Measurements from ENCODE around the gene AQP5. TPM values are rescaled to one million over a fixed set of nuclear protein-coding genes. Genes with fewer than 3 reads are reported as not detected.
A peak's percentile ranks its signal among the peaks of the same experiment; 100 is the strongest.

The AQP5 gene
- total and polyA plus RNA-seq, 8 donors, result 0.41 to 2.8 (median 1.2) TPM

- FAIRE-seq, result no peak
Measured at GRCh38 chr12:49932023-49932422, 29.6 kb upstream of the AQP5 start.

GRCh38 chr12:49932533-49933130 is 29.0 kb upstream of the AQP5 start:
- no peaks in the 10 kb centered on the region for H3K36me3 ChIP-seq
- peaks cover 0 to 1% (median 0%) of the 10 kb centered on the region in 3 donors for H3K4me1 ChIP-seq
- FAIRE-seq (no peak), DNase-seq (no peak), ATAC-seq (no peak)
- H3K27me3 ChIP-seq, result no peaks in the 10 kb centered on the region
- H3K9me3 ChIP-seq, result no peaks in the 10 kb centered on the region
- no peak overlapping the region for H3K4me3 ChIP-seq
- intact Hi-C loops (cut with DNase I), result no loop called here
- WGBS, 2 donors, result 78 to 80% methylated on average over 8 of the region's 8 CpGs
- no peak for TF ChIP-seq CTCF (IDR thresholded peaks at IDR 0.05)
- H3K27ac ChIP-seq, result no peak overlapping the region

More at GRCh38 chr12:49932023-49932422, 29.6 kb upstream of the AQP5 start:
- Histone ChIP-seq H3K36me3 (no peaks in the 10 kb centered on the region), H3K4me3 (no peak overlapping the region), H3K27ac (no peak overlapping the region), H3K27me3 (no peaks in the 10 kb centered on the region), H3K4me1 (no peaks in the 10 kb centered on the region), H3K9me3 (no peaks in the 10 kb centered on the region)
- no peak for ATAC-seq
- 69 to 71% methylated on average over 7 of the region's 7 CpGs for WGBS, 2 donors
- no peak for DNase-seq
- intact Hi-C loops (cut with DNase I), result no loop called here
- TF ChIP-seq CTCF (IDR thresholded peaks at IDR 0.05), result no peak

- FAIRE-seq, result no peak
- DNase-seq, result no peak
- no peak overlapping the region for H3K4me3 ChIP-seq
Measured at GRCh38 chr12:49933796-49934195, 27.9 kb upstream of the AQP5 start.

GRCh38 chr12:49934505-49934904 is 27.2 kb upstream of the AQP5 start:
- Histone ChIP-seq H3K27me3 (no peaks in the 10 kb centered on the region), H3K27ac (no peak overlapping the region), H3K36me3 (no peaks in the 10 kb centered on the region), H3K9me3 (no peaks in the 10 kb centered on the region), H3K4me1 (peaks cover 0 to 4% (median 0%) of the 10 kb centered on the region in 3 donors), H3K4me3 (no peak overlapping the region)
- no peak for FAIRE-seq
- no peak for DNase-seq
- no peak for TF ChIP-seq CTCF (IDR thresholded peaks at IDR 0.05)
- intact Hi-C loops (cut with DNase I), result no loop called here
- no peak for ATAC-seq
- WGBS, 2 donors, result 83 to 91% methylated on average over 3 of the region's 3 CpGs

More at GRCh38 chr12:49933796-49934195, 27.9 kb upstream of the AQP5 start:
- no peak for ATAC-seq
- intact Hi-C loops (cut with DNase I), result no loop called here
- Histone ChIP-seq H3K4me1 (peaks cover 0 to 4% (median 0%) of the 10 kb centered on the region in 3 donors), H3K9me3 (no peaks in the 10 kb centered on the region), H3K27ac (no peak overlapping the region), H3K27me3 (no peaks in the 10 kb centered on the region), H3K36me3 (no peaks in the 10 kb centered on the region)
- no peak for TF ChIP-seq CTCF (IDR thresholded peaks at IDR 0.05)
- WGBS, 2 donors, result 80 to 84% methylated on average over 5 of the region's 5 CpGs

GRCh38 chr12:49936925-49937324 is 24.7 kb upstream of the AQP5 start:
- peaks cover 0 to 4% (median 0%) of the 10 kb centered on the region in 3 donors for H3K4me1 ChIP-seq
- intact Hi-C loops (cut with DNase I), result no loop called here
- DNase-seq (peak in 1 of 6 donors; percentile 30), FAIRE-seq (no peak), ATAC-seq (peak in 3 of 4 donors; percentile 33 to 60 (median 58))
- no peak overlapping the region for H3K4me3 ChIP-seq
- TF ChIP-seq CTCF (IDR thresholded peaks at IDR 0.05), result no peak
- H3K27ac ChIP-seq, result peak overlapping the region in 1 of 4 donors; percentile 22
- H3K36me3 ChIP-seq, result no peaks in the 10 kb centered on the region
- H3K27me3 ChIP-seq, result no peaks in the 10 kb centered on the region
- no peaks in the 10 kb centered on the region for H3K9me3 ChIP-seq
- WGBS, 2 donors, result 53 to 60% methylated on average over 3 of the region's 3 CpGs

Measured in pancreas (tissue), 10 donors.